OCI-LY1 (cell line): Measurements from ENCODE around the gene GNAQ.
"Not testable (repeated sequence)": the region's sequence is repeated elsewhere in the genome, so short reads cannot be mapped to it uniquely, and the experiment has no call there.

ENCODE experiments used
- H2AFZ ChIP-seq: fragments of 200-600 bp; sonication (generic), shearing (Covaris generic); 2 replicates; pipeline ENCODE4 v1.6.0; 2014; ENCODE audit warnings: antibody characterized with exemption, mild to moderate bottlenecking, low read length
- H3F3A ChIP-seq: fragments of 200-600 bp; sonication (generic), shearing (Covaris generic); 2 replicates; pipeline ENCODE4 v1.6.0; 2014; ENCODE audit warnings: mild to moderate bottlenecking, antibody characterized with exemption, low read length, moderate library complexity; ENCODE audit not compliant: insufficient read depth
- H3K27ac ChIP-seq: fragments of 200-600 bp; sonication (generic); 2 replicates; pipeline ENCODE4 v1.5.1; 2014; ENCODE audit warnings: low read length, mixed run types, mild to moderate bottlenecking, low read depth; ENCODE audit not compliant: poor library complexity, severe bottlenecking
- H3K27me3 ChIP-seq: fragments of 200-600 bp; sonication (generic); 2 replicates; pipeline ENCODE4 v1.6.0; 2014; ENCODE audit warnings: antibody characterized with exemption, mild to moderate bottlenecking, low read length, moderate library complexity; ENCODE audit not compliant: insufficient read depth
- H3K36me3 ChIP-seq: fragments of 200-600 bp; sonication (generic); 2 replicates; pipeline ENCODE4 v1.6.1; 2014; ENCODE audit warnings: mild to moderate bottlenecking, antibody characterized with exemption, low read length, moderate library complexity, mixed read lengths; ENCODE audit not compliant: insufficient read depth
- H3K4me1 ChIP-seq: fragments of 200-600 bp; sonication (generic); 2 replicates; pipeline ENCODE4 v1.5.1; 2014; ENCODE audit warnings: mild to moderate bottlenecking, low read length, moderate library complexity; ENCODE audit not compliant: insufficient read depth, severe bottlenecking
- H3K4me2 ChIP-seq: fragments of 200-600 bp; sonication (generic), shearing (Covaris generic); 2 replicates; pipeline ENCODE4 v1.6.1; 2014; ENCODE audit warnings: low read length
- H3K4me3 ChIP-seq: fragments of 200-600 bp; sonication (generic); 2 replicates; pipeline ENCODE4 v1.5.1; 2014; ENCODE audit warnings: low read length, low read depth, mild to moderate bottlenecking, mixed read lengths; ENCODE audit not compliant: poor library complexity, severe bottlenecking
- H3K79me2 ChIP-seq: fragments of 200-600 bp; shearing (Covaris generic); 2 replicates; pipeline ENCODE4 v1.6.1; 2016; ENCODE audit warnings: mixed run types, low read length, mixed read lengths; ENCODE audit not compliant: insufficient read depth
- H3K9ac ChIP-seq: fragments of 200-600 bp; sonication (generic), shearing (Covaris generic); 2 replicates; pipeline ENCODE4 v1.6.1; 2014; ENCODE audit warnings: mild to moderate bottlenecking, low read length, mixed read lengths
- H3K9me2 ChIP-seq: fragments of 200-600 bp; sonication (generic), shearing (Covaris generic); 2 replicates; pipeline ENCODE4 v1.6.1; 2014; ENCODE audit warnings: low read depth, mild to moderate bottlenecking, low read length, mixed read lengths
- H3K9me3 ChIP-seq: fragments of 200-600 bp; shearing (Covaris generic); 2 replicates; pipeline ENCODE4 v1.6.1; 2014; ENCODE audit warnings: low read length, mixed read lengths
- H4K20me1 ChIP-seq: fragments of 200-600 bp; sonication (generic), shearing (Covaris generic); 2 replicates; pipeline ENCODE4 v1.6.0; 2016; ENCODE audit warnings: mild to moderate bottlenecking, low read length; ENCODE audit not compliant: insufficient read depth
- CTCF ChIP-seq: fragments of 200-600 bp; sonication (generic), shearing (Covaris generic); IDR thresholded peaks from 2 replicates; pipeline ENCODE4 v1.5.1; 2017; ENCODE audit warnings: mild to moderate bottlenecking, antibody characterized with exemption, low read length, moderate library complexity, mixed read lengths
- EZH2 ChIP-seq: fragments of 200-600 bp; sonication (generic), shearing (Covaris generic); IDR thresholded peaks from 2 replicates; pipeline ENCODE4 v1.8.0; 2017; ENCODE audit warnings: borderline replicate concordance, mixed run types, mild to moderate bottlenecking, antibody characterized with exemption, low read length, moderate library complexity, mixed read lengths

Gene GNAQ

GRCh38 chr9:77879437-77879943, 152.1 kb downstream of the GNAQ start:
- Histone ChIP-seq H3K4me1 (no peaks in the 10 kb centered on the region), H2AFZ (no peak overlapping the region), H3K4me2 (no peak overlapping the region), H3K27ac (no peak overlapping the region), H4K20me1 (no peaks in the 10 kb centered on the region), H3K9me2 (no peaks in the 10 kb centered on the region), H3K36me3 (no peaks in the 10 kb centered on the region), H3F3A (no peaks in the 10 kb centered on the region), H3K4me3 (no peak overlapping the region), H3K9ac (no peak overlapping the region), H3K27me3 (no peaks in the 10 kb centered on the region), H3K9me3 (no peaks in the 10 kb centered on the region), H3K79me2 (no peaks in the 10 kb centered on the region)
- TF ChIP-seq CTCF (no peak), EZH2 (no peak)

GRCh38 chr9:77878793-77879192, 152.8 kb downstream of the GNAQ start:
- not testable (repeated sequence) for H3K79me2 ChIP-seq

GRCh38 chr9:77877976-77878375, 153.6 kb downstream of the GNAQ start:
- Histone ChIP-seq H3K36me3 (no peaks in the 10 kb centered on the region), H3K9me3 (no peaks in the 10 kb centered on the region), H3K9ac (no peak overlapping the region), H3K4me3 (no peak overlapping the region), H2AFZ (no peak overlapping the region), H3K9me2 (no peaks in the 10 kb centered on the region), H3K79me2 (no peaks in the 10 kb centered on the region), H3K27ac (no peak overlapping the region), H3F3A (no peaks in the 10 kb centered on the region), H4K20me1 (no peaks in the 10 kb centered on the region), H3K4me1 (no peaks in the 10 kb centered on the region), H3K27me3 (no peaks in the 10 kb centered on the region), H3K4me2 (no peak overlapping the region)
- TF ChIP-seq EZH2 (no peak), CTCF (no peak)

More at GRCh38 chr9:77878793-77879192, 152.8 kb downstream of the GNAQ start:
- not testable (repeated sequence) for H3K4me2 ChIP-seq, H3F3A ChIP-seq, H4K20me1 ChIP-seq, H3K27me3 ChIP-seq, H3K27ac ChIP-seq, H3K4me1 ChIP-seq, H3K9ac ChIP-seq, H3K9me3 ChIP-seq, H2AFZ ChIP-seq, H3K36me3 ChIP-seq, H3K9me2 ChIP-seq, H3K4me3 ChIP-seq

- no peak for TF ChIP-seq EZH2
- TF ChIP-seq CTCF: no peak
- Histone ChIP-seq H4K20me1 (no peaks in the 10 kb centered on the region), H3K36me3 (no peaks in the 10 kb centered on the region), H3F3A (no peaks in the 10 kb centered on the region), H3K27ac (no peak overlapping the region), H3K9me3 (no peaks in the 10 kb centered on the region), H3K4me1 (no peaks in the 10 kb centered on the region), H3K4me2 (no peak overlapping the region), H3K79me2 (no peaks in the 10 kb centered on the region), H3K4me3 (no peak overlapping the region), H3K9ac (no peak overlapping the region), H2AFZ (no peak overlapping the region), H3K9me2 (no peaks in the 10 kb centered on the region), H3K27me3 (no peaks in the 10 kb centered on the region)
Observed at GRCh38 chr9:77876590-77876989, 155.0 kb downstream of the GNAQ start.
